K562 (cell line): Measurements from ENCODE around the gene DSE. TPM values are rescaled to one million over a fixed set of nuclear protein-coding genes. Genes with fewer than 3 reads are reported as not detected.

Experiments used
- MTF1 ChIP-seq: fragments of 250-450 bp; sonication (Bioruptor Pico); IDR thresholded peaks from 2 replicates; pipeline ENCODE4 v1.9.0; 2021; ENCODE audit warnings: moderate library complexity, mild to moderate bottlenecking, inconsistent platforms, borderline replicate concordance
- POLR2B ChIP-seq: fragments of 450-650 bp; IDR thresholded peaks from 2 replicates; pipeline ENCODE4 v1.6.1; 2018; ENCODE audit warnings: low read depth; ENCODE audit not compliant: partially characterized antibody
- XRCC5 ChIP-seq: fragments of 200-400 bp; formaldehyde crosslinking; IDR thresholded peaks from 2 replicates; pipeline ENCODE4 v1.6.1; 2017; ENCODE audit warnings: low read depth, mild to moderate bottlenecking, low read length
- ZNF695 ChIP-seq: fragments of 450-650 bp; formaldehyde crosslinking; IDR thresholded peaks from 2 replicates; pipeline ENCODE4 v1.4.0; 2020; ENCODE audit warnings: mild to moderate bottlenecking, moderate library complexity
- polyA plus RNA-seq, 8 experiments: library from polyadenylated mRNA; depleted of rRNA in 4 of 8; stranded (reverse) in 5 of 8; unstranded in 3 of 8; fragments of >200 nt; fragmentation: Nextera tagmentation in 2 of 8; fragmentation: Illumina TruSeq in 1 of 8; extraction: Ambion mirVana in 2 of 8; extraction: Trizol in 1 of 8; gene quantifications; 2 replicates each; pipeline versions ENCODE4 v1.2.1 to v1.2.3, GENCODE V29; 2011 to 2014; ENCODE audit warnings: inconsistent platforms in 1 of 8, missing spikeins in 1 of 8
- total RNA-seq, 7 experiments: library from RNA; depleted of rRNA in 6 of 7; stranded (reverse); fragments of >200 nt in 6 of 7; fragmentation: Illumina TruSeq in 2 of 7; extraction: Trizol in 2 of 7; gene quantifications; 2 replicates each; pipeline versions ENCODE4 v1.2.1 to v1.2.3, GENCODE V29; 2011 to 2021; ENCODE audit warnings: low replicate concordance in 1 of 7
- TF ChIP-seq, protein P1 (sequence below), 2 experiments: fragments of 450-650 bp in 1 of 2; sonication (generic) in 1 of 2; formaldehyde crosslinking in 1 of 2; IDR thresholded peaks; 2 replicates each; pipeline versions ENCODE4 v1.7.1 to v1.9.0; 2016 to 2022; ENCODE audit warnings: inconsistent platforms in 1 of 2, mild to moderate bottlenecking in 1 of 2, missing genetic modification reagents in 1 of 2
- TF ChIP-seq, protein P2 (sequence below): fragments of 250-450 bp; sonication (Bioruptor Pico); IDR thresholded peaks from 2 replicates; pipeline ENCODE4 v1.4.0; 2020; ENCODE audit warnings: borderline replicate concordance
- TF ChIP-seq, protein P3 (sequence below): fragments of 450-650 bp; conservative IDR thresholded peaks from 2 replicates; pipeline ENCODE4 v1.6.1; 2016; ENCODE audit warnings: missing genetic modification characterization, low read depth, mild to moderate bottlenecking, control low read depth, missing compliant biosample characterization
- TF ChIP-seq, protein P4 (sequence below): fragments of 250-450 bp; sonication (Bioruptor Pico); IDR thresholded peaks from 2 replicates; pipeline ENCODE4 v1.8.0; 2022; ENCODE audit warnings: moderate library complexity, mild to moderate bottlenecking, inconsistent platforms
- TF ChIP-seq, protein P5 (sequence below): fragments of 450-650 bp; formaldehyde crosslinking; IDR thresholded peaks from 2 replicates; pipeline ENCODE4 v1.4.0; 2020; ENCODE audit warnings: mild to moderate bottlenecking
- TF ChIP-seq, protein P6 (sequence below): fragments of 250-450 bp; sonication (Bioruptor Pico); IDR thresholded peaks from 2 replicates; pipeline ENCODE4 v1.8.0; 2021; ENCODE audit warnings: moderate library complexity, mild to moderate bottlenecking, inconsistent platforms
- TF ChIP-seq, protein P7 (sequence below): fragments of 450-650 bp; IDR thresholded peaks from 2 replicates; pipeline ENCODE4 v1.6.1; 2016; ENCODE audit warnings: antibody characterized with exemption

Gene DSE
- total and polyA plus RNA-seq, 9 of the 15 experiments (the other 6 are each of a cell fraction or from before 2014, with no cell fraction given): 0.49 to 1.7 (median 0.79) TPM

DNA sequence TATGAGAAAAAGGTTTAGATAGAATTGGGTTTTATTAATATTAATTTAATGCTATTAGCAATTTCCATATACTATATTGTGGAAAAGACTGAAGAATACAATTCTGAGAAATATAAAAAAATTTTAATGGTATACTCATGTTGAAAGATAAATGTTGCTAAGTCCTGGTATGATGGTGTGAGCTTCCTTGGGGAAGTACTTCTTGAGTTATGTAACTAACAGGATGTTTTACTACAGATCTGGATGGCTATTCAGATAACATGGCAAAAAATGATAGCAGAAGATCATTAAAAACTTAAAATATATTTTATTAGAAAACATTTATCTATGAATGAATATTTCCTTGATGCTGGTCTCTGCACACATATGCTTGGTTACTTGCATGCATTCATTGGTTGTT is 66.9 kb downstream of the DSE start (continued):
- TF ChIP-seq, protein P1, sequence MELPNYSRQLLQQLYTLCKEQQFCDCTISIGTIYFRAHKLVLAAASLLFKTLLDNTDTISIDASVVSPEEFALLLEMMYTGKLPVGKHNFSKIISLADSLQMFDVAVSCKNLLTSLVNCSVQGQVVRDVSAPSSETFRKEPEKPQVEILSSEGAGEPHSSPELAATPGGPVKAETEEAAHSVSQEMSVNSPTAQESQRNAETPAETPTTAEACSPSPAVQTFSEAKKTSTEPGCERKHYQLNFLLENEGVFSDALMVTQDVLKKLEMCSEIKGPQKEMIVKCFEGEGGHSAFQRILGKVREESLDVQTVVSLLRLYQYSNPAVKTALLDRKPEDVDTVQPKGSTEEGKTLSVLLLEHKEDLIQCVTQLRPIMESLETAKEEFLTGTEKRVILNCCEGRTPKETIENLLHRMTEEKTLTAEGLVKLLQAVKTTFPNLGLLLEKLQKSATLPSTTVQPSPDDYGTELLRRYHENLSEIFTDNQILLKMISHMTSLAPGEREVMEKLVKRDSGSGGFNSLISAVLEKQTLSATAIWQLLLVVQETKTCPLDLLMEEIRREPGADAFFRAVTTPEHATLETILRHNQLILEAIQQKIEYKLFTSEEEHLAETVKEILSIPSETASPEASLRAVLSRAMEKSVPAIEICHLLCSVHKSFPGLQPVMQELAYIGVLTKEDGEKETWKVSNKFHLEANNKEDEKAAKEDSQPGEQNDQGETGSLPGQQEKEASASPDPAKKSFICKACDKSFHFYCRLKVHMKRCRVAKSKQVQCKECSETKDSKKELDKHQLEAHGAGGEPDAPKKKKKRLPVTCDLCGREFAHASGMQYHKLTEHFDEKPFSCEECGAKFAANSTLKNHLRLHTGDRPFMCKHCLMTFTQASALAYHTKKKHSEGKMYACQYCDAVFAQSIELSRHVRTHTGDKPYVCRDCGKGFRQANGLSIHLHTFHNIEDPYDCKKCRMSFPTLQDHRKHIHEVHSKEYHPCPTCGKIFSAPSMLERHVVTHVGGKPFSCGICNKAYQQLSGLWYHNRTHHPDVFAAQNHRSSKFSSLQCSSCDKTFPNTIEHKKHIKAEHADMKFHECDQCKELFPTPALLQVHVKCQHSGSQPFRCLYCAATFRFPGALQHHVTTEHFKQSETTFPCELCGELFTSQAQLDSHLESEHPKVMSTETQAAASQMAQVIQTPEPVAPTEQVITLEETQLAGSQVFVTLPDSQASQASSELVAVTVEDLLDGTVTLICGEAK (IDR thresholded peaks at IDR 0.05): no peak
- TF ChIP-seq, protein P1 (CRISPR knock-in tag; IDR thresholded peaks at IDR 0.05): no peak
- TF ChIP-seq, protein P2, sequence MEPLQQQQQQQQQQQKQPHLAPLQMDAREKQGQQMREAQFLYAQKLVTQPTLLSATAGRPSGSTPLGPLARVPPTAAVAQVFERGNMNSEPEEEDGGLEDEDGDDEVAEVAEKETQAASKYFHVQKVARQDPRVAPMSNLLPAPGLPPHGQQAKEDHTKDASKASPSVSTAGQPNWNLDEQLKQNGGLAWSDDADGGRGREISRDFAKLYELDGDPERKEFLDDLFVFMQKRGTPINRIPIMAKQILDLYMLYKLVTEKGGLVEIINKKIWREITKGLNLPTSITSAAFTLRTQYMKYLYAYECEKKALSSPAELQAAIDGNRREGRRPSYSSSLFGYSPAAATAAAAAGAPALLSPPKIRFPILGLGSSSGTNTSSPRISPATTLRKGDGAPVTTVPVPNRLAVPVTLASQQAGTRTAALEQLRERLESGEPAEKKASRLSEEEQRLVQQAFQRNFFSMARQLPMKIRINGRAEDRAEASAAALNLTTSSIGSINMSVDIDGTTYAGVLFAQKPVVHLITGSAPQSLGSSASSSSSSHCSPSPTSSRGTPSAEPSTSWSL (CRISPR knock-in tag): no peak
- TF ChIP-seq, protein P3, sequence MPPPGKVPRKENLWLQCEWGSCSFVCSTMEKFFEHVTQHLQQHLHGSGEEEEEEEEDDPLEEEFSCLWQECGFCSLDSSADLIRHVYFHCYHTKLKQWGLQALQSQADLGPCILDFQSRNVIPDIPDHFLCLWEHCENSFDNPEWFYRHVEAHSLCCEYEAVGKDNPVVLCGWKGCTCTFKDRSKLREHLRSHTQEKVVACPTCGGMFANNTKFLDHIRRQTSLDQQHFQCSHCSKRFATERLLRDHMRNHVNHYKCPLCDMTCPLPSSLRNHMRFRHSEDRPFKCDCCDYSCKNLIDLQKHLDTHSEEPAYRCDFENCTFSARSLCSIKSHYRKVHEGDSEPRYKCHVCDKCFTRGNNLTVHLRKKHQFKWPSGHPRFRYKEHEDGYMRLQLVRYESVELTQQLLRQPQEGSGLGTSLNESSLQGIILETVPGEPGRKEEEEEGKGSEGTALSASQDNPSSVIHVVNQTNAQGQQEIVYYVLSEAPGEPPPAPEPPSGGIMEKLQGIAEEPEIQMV (tag): no peak
- TF ChIP-seq POLR2B: no peak
- TF ChIP-seq, protein P4, sequence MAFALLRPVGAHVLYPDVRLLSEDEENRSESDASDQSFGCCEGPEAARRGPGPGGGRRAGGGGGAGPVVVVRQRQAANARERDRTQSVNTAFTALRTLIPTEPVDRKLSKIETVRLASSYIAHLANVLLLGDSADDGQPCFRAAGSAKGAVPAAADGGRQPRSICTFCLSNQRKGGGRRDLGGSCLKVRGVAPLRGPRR (CRISPR knock-in tag): no peak
- TF ChIP-seq MTF1 (CRISPR knock-in tag): no peak
- TF ChIP-seq, protein P5, sequence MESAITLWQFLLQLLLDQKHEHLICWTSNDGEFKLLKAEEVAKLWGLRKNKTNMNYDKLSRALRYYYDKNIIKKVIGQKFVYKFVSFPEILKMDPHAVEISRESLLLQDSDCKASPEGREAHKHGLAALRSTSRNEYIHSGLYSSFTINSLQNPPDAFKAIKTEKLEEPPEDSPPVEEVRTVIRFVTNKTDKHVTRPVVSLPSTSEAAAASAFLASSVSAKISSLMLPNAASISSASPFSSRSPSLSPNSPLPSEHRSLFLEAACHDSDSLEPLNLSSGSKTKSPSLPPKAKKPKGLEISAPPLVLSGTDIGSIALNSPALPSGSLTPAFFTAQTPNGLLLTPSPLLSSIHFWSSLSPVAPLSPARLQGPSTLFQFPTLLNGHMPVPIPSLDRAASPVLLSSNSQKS (CRISPR knock-in tag): no peak
- no peak for TF ChIP-seq XRCC5
- TF ChIP-seq ZNF695 (CRISPR knock-in tag): no peak
- TF ChIP-seq, protein P6, sequence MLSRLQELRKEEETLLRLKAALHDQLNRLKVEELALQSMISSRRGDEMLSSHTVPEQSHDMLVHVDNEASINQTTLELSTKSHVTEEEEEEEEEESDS (CRISPR knock-in tag): no peak
- TF ChIP-seq, protein P7, sequence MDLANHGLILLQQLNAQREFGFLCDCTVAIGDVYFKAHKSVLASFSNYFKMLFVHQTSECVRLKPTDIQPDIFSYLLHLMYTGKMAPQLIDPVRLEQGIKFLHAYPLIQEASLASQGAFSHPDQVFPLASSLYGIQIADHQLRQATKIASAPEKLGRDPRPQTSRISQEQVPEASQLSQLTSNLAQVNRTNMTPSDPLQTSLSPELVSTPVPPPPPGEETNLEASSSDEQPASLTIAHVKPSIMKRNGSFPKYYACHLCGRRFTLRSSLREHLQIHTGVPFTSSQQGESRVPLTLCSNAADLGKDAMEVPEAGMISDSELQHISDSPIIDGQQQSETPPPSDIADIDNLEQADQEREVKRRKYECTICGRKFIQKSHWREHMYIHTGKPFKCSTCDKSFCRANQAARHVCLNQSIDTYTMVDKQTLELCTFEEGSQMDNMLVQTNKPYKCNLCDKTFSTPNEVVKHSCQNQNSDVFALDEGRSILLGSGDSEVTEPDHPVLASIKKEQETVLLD: no peak
